GM12878 (cell line): Measurements from ENCODE around the gene DPP4. TPM values are rescaled to one million over a fixed set of nuclear protein-coding genes. Genes with fewer than 3 reads are reported as not detected.

Experiments used
- ATAC-seq: fragments of 200-7000 bp; cut with Tn5 transposase; 3 replicates; pipeline ENCODE4 v1.9.1; 2020; ENCODE audit warnings: mild to moderate bottlenecking, moderate library complexity
- BruUV-seq: library from RNA; stranded (reverse); fragments of 400-500 nt; replicated peaks from 2 replicates; lab custom pipeline; 2021; lab: Mats Ljungman, UMichigan
- CTCF ChIA-PET: fragments of 300-600 bp; sonication (Branson Sonifier 250); formaldehyde crosslinking; extraction: SDS; loops from one replicate; lab custom pipeline; 2021; ENCODE audit warnings: inconsistent platforms; lab: Yijun Ruan, JAX
- POLR2A ChIA-PET: fragments of 350-600 bp; formaldehyde crosslinking; extraction: SDS; loops from one replicate; lab custom pipeline; 2021; ENCODE audit warnings: inconsistent platforms; lab: Charles Lee
- RAD21 ChIA-PET: fragments of 300-600 bp; sonication (Branson Sonifier 250); formaldehyde crosslinking; loops from one replicate; lab custom pipeline; 2023; ENCODE audit warnings: antibody characterized with exemption; ENCODE audit not compliant: unreplicated experiment; lab: Charles Lee
- SMC1A ChIA-PET: fragments of 300-600 bp; sonication (Branson Sonifier 250); formaldehyde crosslinking; loops from one replicate; lab custom pipeline; 2023; ENCODE audit not compliant: unreplicated experiment, uncharacterized antibody; lab: Charles Lee
- DNase-seq: peaks from one replicate; pipeline ENCODE4 v3.0.0-alpha.2; 2011; ENCODE audit warnings: low read depth, low spot score
- FAIRE-seq: peaks from 3 replicates; lab custom pipeline; 2011; peaks lifted over from hg19 to GRCh38; lab: Jason Lieb, UNC
- H2AFZ ChIP-seq: 2 replicates; pipeline ENCODE4 v1.6.0; 2011; ENCODE audit warnings: low read depth, low read length, control low read depth; ENCODE audit not compliant: control insufficient read depth
- H3K27ac ChIP-seq: 2 replicates; pipeline ENCODE4 v1.5.1; 2011; ENCODE audit warnings: control low read depth; ENCODE audit not compliant: control insufficient read depth, insufficient read depth
- H3K27me3 ChIP-seq, 2 experiments: replicated peaks in 1 of 2; 2 replicates each; pipeline versions ENCODE4 v1.6.0 to v1.6.1; 2011; ENCODE audit warnings: low read length in 1 of 2; ENCODE audit not compliant: control insufficient read depth in 2 of 2, insufficient read depth in 2 of 2
- H3K36me3 ChIP-seq, 2 experiments: 2 replicates each; pipeline ENCODE4 v1.5.1; 2011; ENCODE audit warnings: low read length in 1 of 2; ENCODE audit not compliant: control insufficient read depth in 2 of 2, insufficient read depth in 2 of 2
- H3K4me1 ChIP-seq: 2 replicates; pipeline ENCODE4 v1.6.1; 2011; ENCODE audit warnings: mild to moderate bottlenecking, low read length, moderate library complexity, mixed read lengths; ENCODE audit not compliant: control insufficient read depth, insufficient read depth
- H3K4me2 ChIP-seq: 2 replicates; pipeline ENCODE4 v1.6.0; 2011; ENCODE audit warnings: control low read depth; ENCODE audit not compliant: control insufficient read depth, insufficient read depth
- H3K4me3 ChIP-seq: fragments of 200-600 bp; sonication (generic); 2 replicates; pipeline ENCODE4 v1.5.1; 2016
- H3K79me2 ChIP-seq: 2 replicates; pipeline ENCODE4 v1.6.0; 2011; ENCODE audit warnings: low read length; ENCODE audit not compliant: control insufficient read depth, insufficient read depth
- H3K9ac ChIP-seq: 2 replicates; pipeline ENCODE4 v1.8.0; 2011; ENCODE audit warnings: low read length, control low read depth, mixed read lengths; ENCODE audit not compliant: control insufficient read depth, insufficient read depth
- H3K9me3 ChIP-seq: replicated peaks from 3 replicates; pipeline ENCODE4 v1.5.1; 2011; ENCODE audit warnings: mild to moderate bottlenecking, low read length; ENCODE audit not compliant: control insufficient read depth, insufficient read depth
- H4K20me1 ChIP-seq: 2 replicates; pipeline ENCODE4 v1.6.0; 2011; ENCODE audit not compliant: control insufficient read depth, insufficient read depth
- BACH1 ChIP-seq: fragments of 450-650 bp; IDR thresholded peaks from 2 replicates; pipeline ENCODE4 v1.6.1; 2017; ENCODE audit warnings: mild to moderate bottlenecking, borderline replicate concordance
- BRCA1 ChIP-seq: IDR thresholded peaks from 2 replicates; pipeline ENCODE4 v1.6.1; 2011; ENCODE audit warnings: low read depth, low read length, improper control_type of control experiment
- CEBPB ChIP-seq, 2 experiments: fragments of 150-350 bp in 1 of 2; IDR thresholded peaks; 2 replicates each; pipeline ENCODE4 v1.6.1; 2012 to 2014; ENCODE audit warnings: low read depth in 2 of 2, low read length in 2 of 2, borderline replicate concordance in 1 of 2, inconsistent platforms in 1 of 2
- CHD2 ChIP-seq: IDR thresholded peaks from 2 replicates; pipeline ENCODE4 v1.6.1; 2011; ENCODE audit warnings: low read depth, low read length, improper control_type of control experiment, borderline replicate concordance
- EP300 ChIP-seq, 2 experiments: fragments of 150-350 bp in 1 of 2; IDR thresholded peaks; 2 replicates each; pipeline ENCODE4 v1.6.1; 2011 to 2012; ENCODE audit warnings: low read depth in 2 of 2, low read length in 2 of 2, borderline replicate concordance in 1 of 2, improper control_type of control experiment in 1 of 2, inconsistent platforms in 1 of 2; ENCODE audit not compliant: control insufficient read depth in 1 of 2
- GATAD2B ChIP-seq: fragments of 450-650 bp; conservative IDR thresholded peaks from 2 replicates; pipeline ENCODE4 v1.6.1; 2017; ENCODE audit warnings: low read depth, mild to moderate bottlenecking, moderate library complexity
- HSF1 ChIP-seq: fragments of 150-350 bp; IDR thresholded peaks from 2 replicates; pipeline ENCODE4 v1.6.1; 2014; ENCODE audit warnings: mild to moderate bottlenecking, low read depth, low read length
- NFXL1 ChIP-seq: fragments of 450-650 bp; IDR thresholded peaks from 2 replicates; pipeline ENCODE4 v1.6.1; 2017; ENCODE audit warnings: antibody characterized with exemption, mild to moderate bottlenecking, borderline replicate concordance
- NFYA ChIP-seq: IDR thresholded peaks from 2 replicates; pipeline ENCODE4 v1.6.1; 2011; ENCODE audit warnings: low read depth, mild to moderate bottlenecking, low read length, improper control_type of control experiment, borderline replicate concordance
- PAX5 ChIP-seq: IDR thresholded peaks from 2 replicates; pipeline ENCODE4 v1.6.1; 2011; ENCODE audit warnings: low read depth, low read length, borderline replicate concordance
- POU2F2 ChIP-seq: IDR thresholded peaks from 3 replicates; pipeline ENCODE4 v1.6.1; 2011; ENCODE audit warnings: low read depth, mild to moderate bottlenecking, low read length, borderline replicate concordance
- SMARCA5 ChIP-seq: fragments of 450-650 bp; IDR thresholded peaks from 2 replicates; pipeline ENCODE4 v1.6.1; 2017; ENCODE audit warnings: mild to moderate bottlenecking
- ZBTB33 ChIP-seq: fragments of 450-650 bp; IDR thresholded peaks from 2 replicates; pipeline ENCODE4 v1.6.1; 2017; ENCODE audit warnings: mild to moderate bottlenecking
- ZBTB4 ChIP-seq: fragments of 450-650 bp; formaldehyde crosslinking; IDR thresholded peaks from 2 replicates; pipeline ENCODE4 v1.4.0; 2022; ENCODE audit warnings: mild to moderate bottlenecking, moderate library complexity
- ZNF24 ChIP-seq: fragments of 450-650 bp; IDR thresholded peaks from 2 replicates; pipeline ENCODE4 v1.6.1; 2017; ENCODE audit warnings: antibody characterized with exemption, mild to moderate bottlenecking
- WGBS: methylation state at CpG from one replicate; pipeline ENCODE4 v1.1.6; 2016; ENCODE audit warnings: low lambda C conversion rate; ENCODE audit not compliant: insufficient replicate concordance, insufficient coverage; ENCODE audit errors: missing lambda C conversion rate; 5-methylcytosine and 5-hydroxymethylcytosine counted together
- in situ Hi-C: fragments of 300-500 bp; cut with MboI; formaldehyde crosslinking; loops from 9 replicates; pipeline ENCODE4 v1.14.3; 2018; ENCODE audit warnings: mixed read lengths
- intact Hi-C: fragments of 100-400 bp; cut with micrococcal nuclease; formaldehyde crosslinking; loops from one replicate; pipeline ENCODE4 v1.14.2; 2022; ENCODE audit not compliant: unreplicated experiment
- polyA plus RNA-seq, 11 experiments: library from polyadenylated mRNA; depleted of rRNA in 4 of 11; unstranded in 6 of 11; stranded (reverse) in 5 of 11; fragments of >200 nt; fragmentation: Nextera tagmentation in 4 of 11; fragmentation: Illumina TruSeq in 1 of 11; extraction: Ambion mirVana in 4 of 11; extraction: Trizol in 1 of 11; gene quantifications; 1 replicate in 1 of 11; 2 replicates in 10 of 11; pipeline versions ENCODE4 v1.2.1 to v1.2.3, GENCODE V29; 2011 to 2016; ENCODE audit warnings: inconsistent platforms in 2 of 11, missing spikeins in 2 of 11, low read depth in 1 of 11
- total RNA-seq, 4 experiments: library from RNA; depleted of rRNA in 3 of 4; stranded (reverse); fragments of >200 nt in 3 of 4; fragmentation: Illumina TruSeq in 1 of 4; extraction: Trizol in 1 of 4; gene quantifications; 2 replicates each; pipeline versions ENCODE4 v1.2.1 to v1.2.3, GENCODE V29; 2013 to 2021

Gene DPP4
- total and polyA plus RNA-seq, 10 of the 15 experiments (the other 5 are each of a cell fraction or from before 2014, with no cell fraction given) = 4.1 to 11.4 (median 9.3) TPM

GRCh38 chr2:161952783-161953191, 121.2 kb downstream of the DPP4 start:
- Histone ChIP-seq H3K27me3 (no peaks in the 10 kb centered on the region; a peak in 1 of 4 replicates), H2AFZ (no peak overlapping the region), H4K20me1 (no peaks in the 10 kb centered on the region), H3K36me3 (no peaks in the 10 kb centered on the region), H3K4me1 (no peaks in the 10 kb centered on the region), H3K9ac (no peak overlapping the region), H3K4me3 (no peak overlapping the region), H3K9me3 (no peaks in the 10 kb centered on the region), H3K4me2 (no peak overlapping the region), H3K79me2 (no peaks in the 10 kb centered on the region), H3K27ac (no peak overlapping the region)
- 2% methylated on average over 4 of the region's 4 CpGs for WGBS
- no peak for DNase-seq
- ChIA-PET RAD21 (no interaction called here), POLR2A (no interaction called here), CTCF (interaction anchor here (0.9 to 1.4 kb wide), 4 partner anchors 47 to 366 kb away, joined by 3 to 5 read pairs (median 4); no protein-coding TSS in a partner anchor), SMC1A (interaction anchor here (1.1 to 2.4 kb wide), 4 partner anchors 170 to 180 kb away, joined by 3 to 8 read pairs (median 6); no protein-coding TSS in a partner anchor)
- no peak for FAIRE-seq
- ATAC-seq = no peak; the same call in 2 of the 3 replicates
- intact Hi-C loops = no loop called here
- in situ Hi-C loops = no loop called here
- no TSS peak for BruUV-seq
- no peak for TF ChIP-seq ZNF24
- TF ChIP-seq BACH1 = no peak
- no peak for TF ChIP-seq ZBTB33
- no peak for TF ChIP-seq ZBTB4 (CRISPR knock-in tag)
- no peak for TF ChIP-seq NFYA
- TF ChIP-seq HSF1 = no peak
- TF ChIP-seq NFXL1 = no peak
- no peak for TF ChIP-seq EP300 (IDR thresholded peaks at IDR 0.05; ENCODE audit: borderline replicate concordance in 1 of 2, control insufficient read depth in 1 of 2, low read depth in 2 of 2, low read length in 2 of 2)
- no peak for TF ChIP-seq POU2F2
- no peak for TF ChIP-seq BRCA1
- no peak for TF ChIP-seq SMARCA5
- TF ChIP-seq CHD2 = no peak
- TF ChIP-seq CEBPB (IDR thresholded peaks at IDR 0.05; ENCODE audit: borderline replicate concordance in 1 of 2, low read depth in 2 of 2, low read length in 2 of 2) = no peak
- no peak for TF ChIP-seq GATAD2B
- TF ChIP-seq PAX5 = no peak
